Measurements from ENCODE around the gene PKIG. TPM values are rescaled to one million over a fixed set of nuclear protein-coding genes. Genes with fewer than 3 reads are reported as not detected.

Gene PKIG
- total RNA-seq, 1 donor from 2014 or later, result 40.6 TPM

- Mint-ChIP-seq H3K27ac (no peak overlapping the region), H3K27me3 (ENCODE audit: insufficient read depth, low read depth) (peaks cover 2% of the 10 kb centered on the region), H3K36me3 (no peaks in the 10 kb centered on the region), H3K4me1 (peaks cover 2% of the 10 kb centered on the region), H3K9me3 (no peaks in the 10 kb centered on the region), H3K4me3 (no peak overlapping the region)
- TF ChIP-seq EZH2 (IDR thresholded peaks at IDR 0.05) (no peak), EZH2phosphoT487 (IDR thresholded peaks at IDR 0.05) (no peak)
- TF ChIP-seq, protein P1, sequence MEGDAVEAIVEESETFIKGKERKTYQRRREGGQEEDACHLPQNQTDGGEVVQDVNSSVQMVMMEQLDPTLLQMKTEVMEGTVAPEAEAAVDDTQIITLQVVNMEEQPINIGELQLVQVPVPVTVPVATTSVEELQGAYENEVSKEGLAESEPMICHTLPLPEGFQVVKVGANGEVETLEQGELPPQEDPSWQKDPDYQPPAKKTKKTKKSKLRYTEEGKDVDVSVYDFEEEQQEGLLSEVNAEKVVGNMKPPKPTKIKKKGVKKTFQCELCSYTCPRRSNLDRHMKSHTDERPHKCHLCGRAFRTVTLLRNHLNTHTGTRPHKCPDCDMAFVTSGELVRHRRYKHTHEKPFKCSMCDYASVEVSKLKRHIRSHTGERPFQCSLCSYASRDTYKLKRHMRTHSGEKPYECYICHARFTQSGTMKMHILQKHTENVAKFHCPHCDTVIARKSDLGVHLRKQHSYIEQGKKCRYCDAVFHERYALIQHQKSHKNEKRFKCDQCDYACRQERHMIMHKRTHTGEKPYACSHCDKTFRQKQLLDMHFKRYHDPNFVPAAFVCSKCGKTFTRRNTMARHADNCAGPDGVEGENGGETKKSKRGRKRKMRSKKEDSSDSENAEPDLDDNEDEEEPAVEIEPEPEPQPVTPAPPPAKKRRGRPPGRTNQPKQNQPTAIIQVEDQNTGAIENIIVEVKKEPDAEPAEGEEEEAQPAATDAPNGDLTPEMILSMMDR (IDR thresholded peaks at IDR 0.05), result no peak
- Histone ChIP-seq H3K79me2 (ENCODE audit: low read depth) (peaks cover 50% of the 10 kb centered on the region), H3K4me2 (no peak overlapping the region), H3K27me3 (no peaks in the 10 kb centered on the region), H3K9me3 (ENCODE audit: low read depth) (no peaks in the 10 kb centered on the region), H3K36me3 (no peaks in the 10 kb centered on the region), H3K9ac (no peak overlapping the region), H2AFZ (replicated peaks) (no peak overlapping the region), H4K20me1 (ENCODE audit: low read depth) (peaks cover 8% of the 10 kb centered on the region), H3K27ac (no peak overlapping the region), H3F3A (ENCODE audit: low read depth) (no peaks in the 10 kb centered on the region), H3K4me3 (no peak overlapping the region), H3K4me1 (peaks cover 7% of the 10 kb centered on the region)
- no peak for DNase-seq (ENCODE audit: low spot score)
Observed at GRCh38 chr20:44536175-44536574, 46.2 kb upstream of the PKIG start.

GRCh38 chr20:44537993-44538392, 44.4 kb upstream of the PKIG start:
- Histone ChIP-seq H3K27me3 (no peaks in the 10 kb centered on the region), H2AFZ (replicated peaks) (no peak overlapping the region), H3F3A (ENCODE audit: low read depth) (no peaks in the 10 kb centered on the region), H3K4me1 (no peaks in the 10 kb centered on the region), H3K79me2 (ENCODE audit: low read depth) (peaks cover 47% of the 10 kb centered on the region), H3K4me2 (no peak overlapping the region), H3K36me3 (no peaks in the 10 kb centered on the region), H4K20me1 (ENCODE audit: low read depth) (peaks cover 8% of the 10 kb centered on the region), H3K27ac (no peak overlapping the region), H3K9ac (no peak overlapping the region), H3K4me3 (no peak overlapping the region), H3K9me3 (ENCODE audit: low read depth) (no peaks in the 10 kb centered on the region)
- no peak for DNase-seq (ENCODE audit: low spot score)
- H3K27ac Mint-ChIP-seq, result no peak overlapping the region
- no peak for TF ChIP-seq EZH2phosphoT487 (IDR thresholded peaks at IDR 0.05)
- no peak for TF ChIP-seq EZH2 (IDR thresholded peaks at IDR 0.05)
- TF ChIP-seq, protein P1 (IDR thresholded peaks at IDR 0.05), result no peak
- H3K27me3 Mint-ChIP-seq (ENCODE audit: insufficient read depth, low read depth), result peaks cover 2% of the 10 kb centered on the region
- no peak overlapping the region for H3K4me3 Mint-ChIP-seq
- H3K4me1 Mint-ChIP-seq, result peaks cover 3% of the 10 kb centered on the region
- no peaks in the 10 kb centered on the region for H3K36me3 Mint-ChIP-seq
- H3K9me3 Mint-ChIP-seq, result no peaks in the 10 kb centered on the region

GRCh38 chr20:44540834-44541233, 41.5 kb upstream of the PKIG start:
- H3K9me3 Mint-ChIP-seq, result no peaks in the 10 kb centered on the region
- H4K20me1 ChIP-seq (ENCODE audit: low read depth), result peaks cover 8% of the 10 kb centered on the region
- no peak overlapping the region for H3K4me3 Mint-ChIP-seq
- H3K9me3 ChIP-seq (ENCODE audit: low read depth), result no peaks in the 10 kb centered on the region
- H3F3A ChIP-seq (ENCODE audit: low read depth), result no peaks in the 10 kb centered on the region
- no peak overlapping the region for H2AFZ ChIP-seq (replicated peaks)
- DNase-seq (ENCODE audit: low spot score), result no peak
- H3K4me1 Mint-ChIP-seq, result peaks cover 3% of the 10 kb centered on the region
- no peaks in the 10 kb centered on the region for H3K36me3 Mint-ChIP-seq
- H3K27ac ChIP-seq, result no peak overlapping the region
- H3K4me3 ChIP-seq, result no peak overlapping the region
- H3K9ac ChIP-seq, result no peak overlapping the region
- no peak overlapping the region for H3K27ac Mint-ChIP-seq
- no peaks in the 10 kb centered on the region for H3K4me1 ChIP-seq
- H3K27me3 Mint-ChIP-seq (ENCODE audit: insufficient read depth, low read depth), result peaks cover 2% of the 10 kb centered on the region
- TF ChIP-seq EZH2 (IDR thresholded peaks at IDR 0.05) (no peak), EZH2phosphoT487 (IDR thresholded peaks at IDR 0.05) (no peak)
- TF ChIP-seq, protein P1 (IDR thresholded peaks at IDR 0.05), result no peak
- peaks cover 33% of the 10 kb centered on the region for H3K79me2 ChIP-seq (ENCODE audit: low read depth)
- H3K27me3 ChIP-seq, result no peaks in the 10 kb centered on the region
- no peak overlapping the region for H3K4me2 ChIP-seq
- no peaks in the 10 kb centered on the region for H3K36me3 ChIP-seq
